ENCODE data around the gene SND1. TPM values are rescaled to one million over a fixed set of nuclear protein-coding genes. Genes with fewer than 3 reads are reported as not detected.

The SND1 gene
- total and polyA plus RNA-seq, 10 of the 15 experiments (the other 5 are each of a cell fraction or from before 2014, with no cell fraction given): 52.4 to 270 (median 146) TPM

DNA sequence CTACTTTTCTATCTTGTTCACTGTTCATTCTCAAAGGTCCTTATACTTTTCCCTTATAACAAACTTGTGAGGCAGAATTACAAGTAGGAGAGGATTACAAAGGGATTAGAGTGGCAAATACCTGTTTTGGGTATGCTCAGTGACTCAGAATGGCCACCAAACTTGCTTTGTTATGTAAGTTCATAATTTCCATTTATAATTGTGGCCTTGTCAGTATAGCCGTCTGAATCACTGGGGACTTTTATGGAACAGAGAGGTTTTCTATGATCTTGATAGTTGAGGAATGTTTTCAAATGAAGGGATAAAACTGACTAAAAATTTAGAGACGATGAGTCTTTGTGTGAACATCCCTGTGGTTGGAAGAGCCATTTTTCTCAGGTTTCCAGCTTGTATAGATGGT is 116.2 kb downstream of the SND1 start:
- Histone ChIP-seq H3K27me3 (replicated peaks in 1 of 2; ENCODE audit: control insufficient read depth in 2 of 2, insufficient read depth in 2 of 2, low read length in 1 of 2) (no peaks in the 10 kb centered on the region), H4K20me1 (ENCODE audit: control insufficient read depth, insufficient read depth) (no peaks in the 10 kb centered on the region), H3K4me1 (ENCODE audit: control insufficient read depth, insufficient read depth, low read length) (peaks cover 4% of the 10 kb centered on the region; the same call in 1 of the 2 replicates), H3K27ac (ENCODE audit: control insufficient read depth, insufficient read depth) (no peak overlapping the region), H3K4me3 (no peak overlapping the region), H3K4me2 (ENCODE audit: control insufficient read depth, insufficient read depth) (no peak overlapping the region), H3K36me3 (ENCODE audit: control insufficient read depth in 2 of 2, insufficient read depth in 2 of 2, low read length in 1 of 2) (peaks cover 0 to 2% of the 10 kb centered on the region in 2 experiments; a peak in 2 of 4 replicates), H3K9me3 (replicated peaks; ENCODE audit: control insufficient read depth, insufficient read depth, low read length) (no peaks in the 10 kb centered on the region; the same call in 2 of the 3 replicates), H3K79me2 (ENCODE audit: control insufficient read depth, insufficient read depth, low read length) (peaks cover 24% of the 10 kb centered on the region), H3K9ac (ENCODE audit: control insufficient read depth, insufficient read depth, low read length) (no peak overlapping the region), H2AFZ (ENCODE audit: control insufficient read depth, low read depth, low read length) (no peak overlapping the region)
- CTCF ChIA-PET: interaction anchor here (1.6 kb wide), 1 partner anchor 10 kb away, joined by 5 read pairs; no protein-coding TSS in a partner anchor
- TF ChIP-seq LARP7 (IDR thresholded peaks at IDR 0.05) (no peak), DPF2 (IDR thresholded peaks at IDR 0.05) (no peak), NR2C1 (IDR thresholded peaks at IDR 0.05) (no peak), EP300 (IDR thresholded peaks at IDR 0.05; ENCODE audit: borderline replicate concordance in 1 of 2, control insufficient read depth in 1 of 2, low read depth in 2 of 2, low read length in 2 of 2) (no peak), HDAC6 (IDR thresholded peaks at IDR 0.05; ENCODE audit: unreplicated experiment) (no peak)
- in situ Hi-C loops (cut with MboI): no loop called here
- SMC1A ChIA-PET (ENCODE audit: uncharacterized antibody, unreplicated experiment): no interaction called here
- DNase-seq (ENCODE audit: low read depth, low spot score): no peak
- RAD21 ChIA-PET (ENCODE audit: unreplicated experiment): no interaction called here
- intact Hi-C loops (cut with micrococcal nuclease; ENCODE audit: unreplicated experiment): no loop called here
- WGBS (ENCODE audit: insufficient coverage, insufficient replicate concordance, low lambda C conversion rate, missing lambda C conversion rate): 97% methylated on average over 2 of the region's 2 CpGs
- no peak for ATAC-seq
- POLR2A ChIA-PET: no interaction called here
- no peak for FAIRE-seq
- BruUV-seq (replicated peaks): no TSS peak

DNA sequence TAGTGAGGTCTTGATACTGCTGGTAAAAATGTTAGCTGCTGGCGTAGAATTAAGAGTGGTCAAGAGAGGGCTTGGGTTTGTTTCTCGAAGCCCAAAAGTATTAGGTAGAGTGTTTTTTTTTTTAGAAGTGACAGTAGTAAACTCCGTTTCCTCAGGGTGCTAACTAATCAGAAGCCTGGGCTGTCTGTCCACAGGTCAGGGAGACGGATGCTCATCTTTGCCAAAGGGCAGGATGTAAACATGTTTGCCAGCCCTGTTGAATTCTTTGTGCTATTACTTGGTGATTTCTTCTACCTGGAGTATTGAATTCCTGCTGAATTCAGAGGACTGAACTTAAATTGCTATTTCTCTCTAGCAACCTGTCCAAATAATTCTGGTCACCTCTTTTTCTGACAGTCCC is 117.1 kb downstream of the SND1 start:
- Histone ChIP-seq H4K20me1 (ENCODE audit: control insufficient read depth, insufficient read depth) (no peaks in the 10 kb centered on the region), H2AFZ (ENCODE audit: control insufficient read depth, low read depth, low read length) (no peak overlapping the region), H3K9me3 (replicated peaks; ENCODE audit: control insufficient read depth, insufficient read depth, low read length) (no peaks in the 10 kb centered on the region; the same call in 2 of the 3 replicates), H3K9ac (ENCODE audit: control insufficient read depth, insufficient read depth, low read length) (no peak overlapping the region), H3K36me3 (ENCODE audit: control insufficient read depth in 2 of 2, insufficient read depth in 2 of 2, low read length in 1 of 2) (peaks cover 0 to 2% of the 10 kb centered on the region in 2 experiments; a peak in 2 of 4 replicates), H3K79me2 (ENCODE audit: control insufficient read depth, insufficient read depth, low read length) (peaks cover 24% of the 10 kb centered on the region), H3K27me3 (replicated peaks in 1 of 2; ENCODE audit: control insufficient read depth in 2 of 2, insufficient read depth in 2 of 2, low read length in 1 of 2) (no peaks in the 10 kb centered on the region), H3K27ac (ENCODE audit: control insufficient read depth, insufficient read depth) (no peak overlapping the region), H3K4me3 (no peak overlapping the region), H3K4me2 (ENCODE audit: control insufficient read depth, insufficient read depth) (no peak overlapping the region), H3K4me1 (ENCODE audit: control insufficient read depth, insufficient read depth, low read length) (peaks cover 4% of the 10 kb centered on the region; the same call in 1 of the 2 replicates)
- FAIRE-seq (no peak), ATAC-seq (no peak), DNase-seq (ENCODE audit: low read depth, low spot score) (no peak)
- intact Hi-C loops (cut with micrococcal nuclease; ENCODE audit: unreplicated experiment): no loop called here
- 97% methylated on average over 4 of the region's 4 CpGs for WGBS (ENCODE audit: insufficient coverage, insufficient replicate concordance, low lambda C conversion rate, missing lambda C conversion rate)
- ChIA-PET SMC1A (ENCODE audit: uncharacterized antibody, unreplicated experiment) (no interaction called here), CTCF (no interaction called here), RAD21 (ENCODE audit: unreplicated experiment) (no interaction called here), POLR2A (no interaction called here)
- BruUV-seq (replicated peaks): no TSS peak
- in situ Hi-C loops (cut with MboI): no loop called here
- TF ChIP-seq CEBPB (IDR thresholded peaks at IDR 0.05; ENCODE audit: borderline replicate concordance in 1 of 2, low read depth in 2 of 2, low read length in 2 of 2) (no peak), ZNF24 (IDR thresholded peaks at IDR 0.05) (no peak), EP300 (IDR thresholded peaks at IDR 0.05; ENCODE audit: borderline replicate concordance in 1 of 2, control insufficient read depth in 1 of 2, low read depth in 2 of 2, low read length in 2 of 2) (no peak)

All from GM12878 (cell line).